ENCODE results near the gene GLDC.

DNA sequence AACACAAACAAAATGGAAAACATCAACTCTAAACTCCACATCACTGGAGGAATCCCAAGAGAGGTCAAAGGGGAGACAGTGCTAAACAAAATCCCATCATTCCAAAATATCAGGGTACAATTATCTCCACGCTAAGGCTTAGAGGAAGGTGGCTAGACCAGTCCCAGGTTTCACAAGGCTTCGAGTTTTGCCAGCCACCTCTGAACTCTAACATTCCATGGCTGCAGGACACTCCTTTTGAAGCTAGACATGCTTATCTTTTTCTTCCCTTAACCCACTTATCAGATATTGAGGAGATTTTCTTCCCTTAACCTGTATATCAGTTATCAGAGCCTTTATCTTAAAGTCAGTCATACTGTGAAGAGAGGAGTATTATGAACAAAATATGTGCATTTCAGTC, 53.3 kb downstream of the GLDC start:
- TF ChIP-seq POLR2A (IDR thresholded peaks at IDR 0.05; ENCODE audit: low read depth): no peak
- TF ChIP-seq, protein P1, sequence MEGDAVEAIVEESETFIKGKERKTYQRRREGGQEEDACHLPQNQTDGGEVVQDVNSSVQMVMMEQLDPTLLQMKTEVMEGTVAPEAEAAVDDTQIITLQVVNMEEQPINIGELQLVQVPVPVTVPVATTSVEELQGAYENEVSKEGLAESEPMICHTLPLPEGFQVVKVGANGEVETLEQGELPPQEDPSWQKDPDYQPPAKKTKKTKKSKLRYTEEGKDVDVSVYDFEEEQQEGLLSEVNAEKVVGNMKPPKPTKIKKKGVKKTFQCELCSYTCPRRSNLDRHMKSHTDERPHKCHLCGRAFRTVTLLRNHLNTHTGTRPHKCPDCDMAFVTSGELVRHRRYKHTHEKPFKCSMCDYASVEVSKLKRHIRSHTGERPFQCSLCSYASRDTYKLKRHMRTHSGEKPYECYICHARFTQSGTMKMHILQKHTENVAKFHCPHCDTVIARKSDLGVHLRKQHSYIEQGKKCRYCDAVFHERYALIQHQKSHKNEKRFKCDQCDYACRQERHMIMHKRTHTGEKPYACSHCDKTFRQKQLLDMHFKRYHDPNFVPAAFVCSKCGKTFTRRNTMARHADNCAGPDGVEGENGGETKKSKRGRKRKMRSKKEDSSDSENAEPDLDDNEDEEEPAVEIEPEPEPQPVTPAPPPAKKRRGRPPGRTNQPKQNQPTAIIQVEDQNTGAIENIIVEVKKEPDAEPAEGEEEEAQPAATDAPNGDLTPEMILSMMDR (IDR thresholded peaks at IDR 0.05): no peak
- TF ChIP-seq EP300 (IDR thresholded peaks at IDR 0.05): no peak
- no peak for TF ChIP-seq POLR2AphosphoS5 (IDR thresholded peaks at IDR 0.05)
